Activated naive CD4-positive, alpha-beta T cell treated with anti-CD3 and anti-CD28 coated beads, Interleukin-2, amount 10 ng/mL, durations not matched to agents 5 hours and 36 hours (primary cell): ENCODE measurements around the gene NDUFS3. TPM values are rescaled to one million over a fixed set of nuclear protein-coding genes. Genes with fewer than 3 reads are reported as not detected.

Experiments
- total RNA-seq, 2 experiments: library from RNA; stranded (reverse); gene quantifications; one replicate each; pipeline ENCODE4 v1.2.3, GENCODE V29; 2021

NDUFS3 gene
- total RNA-seq, result 10 to 100 TPM; 88.9 to 97.3 TPM

DNA sequence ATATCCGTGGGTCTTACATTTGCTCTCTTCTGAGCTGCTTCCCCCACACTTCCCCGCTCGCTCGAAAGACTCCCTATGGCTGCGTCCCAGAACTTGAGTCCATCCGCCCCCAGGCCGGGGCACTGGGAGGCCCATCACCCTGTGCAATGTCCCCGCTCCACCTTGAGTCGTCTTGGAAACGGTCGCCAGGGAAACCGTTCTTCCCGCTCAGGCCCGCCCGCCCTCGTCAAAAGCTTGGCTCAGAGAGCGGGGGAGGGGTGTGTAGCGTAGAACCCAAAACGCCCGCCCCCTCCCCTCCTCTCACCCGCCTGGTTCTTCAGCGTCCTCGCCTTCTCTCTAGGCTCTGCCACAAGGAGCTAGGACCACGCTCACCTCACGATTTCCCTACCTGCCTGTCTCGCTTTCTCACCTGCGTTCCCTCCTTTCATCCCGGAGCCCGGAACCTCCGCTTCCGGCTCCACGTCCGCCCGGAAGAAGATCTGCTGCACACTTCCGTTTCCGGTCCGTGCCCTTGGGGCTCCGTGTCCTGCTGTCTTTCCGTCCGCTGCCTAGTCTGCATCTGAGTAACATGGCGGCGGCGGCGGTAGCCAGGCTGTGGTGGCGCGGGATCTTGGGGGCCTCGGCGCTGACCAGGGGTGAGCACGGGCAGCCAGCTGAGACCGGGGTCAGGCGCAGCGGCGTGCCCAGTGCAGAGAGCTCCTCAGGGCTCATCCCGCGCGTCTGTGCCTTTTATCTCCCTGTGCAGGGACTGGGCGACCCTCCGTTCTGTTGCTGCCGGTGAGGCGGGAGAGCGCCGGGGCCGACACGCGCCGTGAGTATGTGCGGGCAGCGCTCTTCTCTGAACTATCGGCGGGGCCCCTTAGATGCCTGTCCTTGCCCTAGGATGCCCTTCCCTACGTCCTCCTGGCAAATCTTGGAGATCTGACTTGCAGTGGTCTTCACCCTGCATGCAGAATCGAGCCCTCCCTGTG lies at the start of gene NDUFS3, which contains the start of gene KBTBD4:
Gene NDUFS3, plus strand, starts transcription at position 551 of the 971 bp plus-strand sequence. Its CDS starts 18 bp downstream, at position 569.
Gene KBTBD4, minus strand, starts transcription at position 447 of the 971 bp plus-strand sequence. Its CDS starts 19 bp downstream, at position 428.

DNA sequence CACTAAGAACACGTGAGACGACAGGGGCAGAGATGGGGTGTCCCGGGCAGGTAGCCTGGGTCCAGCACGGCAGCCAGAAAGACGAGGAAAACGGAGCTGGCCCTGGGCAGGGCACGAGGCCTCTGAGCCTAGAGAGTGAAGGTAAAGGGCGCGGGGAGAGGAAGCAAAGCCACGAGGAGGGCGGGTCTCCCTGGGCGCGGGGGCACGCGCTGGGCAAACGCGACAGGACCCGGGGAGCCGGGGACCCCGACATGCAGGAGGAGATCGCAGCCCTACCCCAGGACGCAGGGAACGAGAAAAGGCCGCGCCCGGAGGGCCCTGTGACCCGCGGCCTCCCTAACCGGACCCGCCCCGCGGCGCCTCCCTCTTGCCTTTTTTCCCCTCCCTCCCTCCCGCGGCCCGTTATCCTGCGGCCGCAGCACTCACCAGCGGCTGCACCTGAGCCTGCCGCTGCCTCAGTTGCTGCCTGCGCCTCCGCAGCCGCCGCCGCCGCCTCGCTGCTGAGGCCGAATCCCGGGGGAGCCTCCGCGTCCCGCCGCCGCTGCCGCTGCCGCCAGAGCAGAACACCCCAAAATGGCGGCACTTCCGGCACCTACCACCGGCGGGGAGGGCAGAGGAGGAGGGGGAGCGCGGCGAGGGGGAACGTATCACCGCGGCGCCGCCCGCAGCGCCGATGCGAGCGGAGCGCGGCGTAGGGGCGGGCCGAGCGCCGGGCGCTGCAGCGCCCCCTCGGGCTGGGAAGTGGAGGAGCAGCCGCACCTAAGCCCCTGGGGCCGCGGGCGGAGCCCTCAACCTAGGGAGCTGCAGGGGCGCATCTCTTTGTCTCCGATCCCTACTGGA lies 26.1 kb upstream of the NDUFS3 start, which contains the start of gene CELF1:
Gene CELF1, minus strand, starts transcription at position 567 of the 840 bp plus-strand sequence. CDS start 53,609 bp downstream, outside the sequence.

DNA sequence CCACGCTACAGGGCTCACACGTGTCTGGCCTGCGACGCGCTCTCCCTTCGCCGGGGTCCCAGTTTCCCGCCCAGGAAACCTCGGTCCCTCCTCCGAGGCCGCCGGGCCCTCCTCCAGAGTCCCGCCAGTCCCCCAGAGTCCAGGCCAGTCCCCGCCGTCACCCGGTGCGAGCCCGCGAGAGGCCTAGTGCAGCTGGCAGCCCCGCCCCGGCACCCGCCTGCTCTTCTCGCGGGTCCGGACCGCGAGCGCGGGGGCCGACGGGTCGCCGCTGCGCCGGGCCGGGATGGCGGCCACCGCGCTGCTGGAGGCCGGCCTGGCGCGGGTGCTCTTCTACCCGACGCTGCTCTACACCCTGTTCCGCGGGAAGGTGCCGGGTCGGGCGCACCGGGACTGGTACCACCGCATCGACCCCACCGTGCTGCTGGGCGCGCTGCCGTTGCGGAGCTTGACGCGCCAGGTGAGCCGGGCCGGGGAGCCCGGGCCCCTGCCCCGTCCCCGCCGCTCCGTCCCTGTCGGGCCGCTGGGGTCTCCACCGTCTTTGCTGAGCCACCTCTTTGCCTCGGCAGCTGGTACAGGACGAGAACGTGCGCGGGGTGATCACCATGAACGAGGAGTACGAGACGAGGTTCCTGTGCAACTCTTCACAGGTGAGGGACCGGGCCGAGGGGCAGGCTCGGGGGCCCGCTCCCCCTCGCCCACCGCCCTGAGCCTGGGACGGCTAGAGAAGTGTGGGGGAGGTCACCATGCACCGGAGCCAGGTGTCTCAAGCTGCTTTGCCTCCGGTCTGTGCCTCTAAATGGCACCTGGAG lies 13.3 kb upstream of the NDUFS3 start, which contains the start of gene PTPMT1:
Gene PTPMT1, plus strand, starts transcription at position 260 of the 809 bp plus-strand sequence. Its CDS starts 24 bp downstream, at position 284.

DNA sequence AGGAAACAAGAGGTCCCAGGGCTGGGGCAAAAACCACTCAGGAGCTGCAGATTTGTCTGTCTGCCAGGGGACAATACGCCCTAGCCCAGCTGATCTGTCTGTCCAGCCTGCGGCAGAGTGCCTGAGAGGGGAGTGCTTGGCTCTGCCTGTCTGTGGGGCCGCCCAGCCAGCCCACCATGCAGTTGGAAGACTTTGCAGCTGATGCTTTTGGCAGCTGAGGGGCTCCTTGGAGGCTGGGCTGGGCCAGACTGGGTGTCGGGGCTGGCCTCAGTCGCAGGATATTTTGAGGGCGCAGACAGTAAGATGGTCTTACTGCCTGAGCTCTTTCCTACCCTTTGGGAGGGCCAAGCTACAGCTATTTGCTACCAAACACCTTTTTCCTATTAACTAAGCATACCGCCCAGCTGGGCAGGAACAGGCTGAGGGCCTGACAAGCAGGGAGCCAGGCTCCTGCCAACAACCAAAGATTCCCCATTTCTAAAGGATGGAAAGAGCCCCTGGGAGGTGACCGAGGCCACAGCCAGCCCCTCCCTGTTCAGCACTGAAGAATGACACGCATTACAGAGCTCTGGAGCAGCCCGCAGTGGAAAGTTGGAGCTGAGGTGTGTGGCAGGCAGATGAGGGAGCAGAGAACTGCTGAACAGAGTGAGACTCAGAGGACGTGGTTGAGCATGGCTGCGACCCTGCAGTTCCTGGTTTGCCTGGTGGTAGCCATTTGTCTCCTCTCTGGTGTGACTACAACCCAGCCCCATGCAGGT lies 7.4 kb downstream of the NDUFS3 start, which contains the start of gene FAM180B:
Gene FAM180B, plus strand, starts transcription at position 581 of the 758 bp plus-strand sequence. Its CDS starts 91 bp downstream, at position 672.

DNA sequence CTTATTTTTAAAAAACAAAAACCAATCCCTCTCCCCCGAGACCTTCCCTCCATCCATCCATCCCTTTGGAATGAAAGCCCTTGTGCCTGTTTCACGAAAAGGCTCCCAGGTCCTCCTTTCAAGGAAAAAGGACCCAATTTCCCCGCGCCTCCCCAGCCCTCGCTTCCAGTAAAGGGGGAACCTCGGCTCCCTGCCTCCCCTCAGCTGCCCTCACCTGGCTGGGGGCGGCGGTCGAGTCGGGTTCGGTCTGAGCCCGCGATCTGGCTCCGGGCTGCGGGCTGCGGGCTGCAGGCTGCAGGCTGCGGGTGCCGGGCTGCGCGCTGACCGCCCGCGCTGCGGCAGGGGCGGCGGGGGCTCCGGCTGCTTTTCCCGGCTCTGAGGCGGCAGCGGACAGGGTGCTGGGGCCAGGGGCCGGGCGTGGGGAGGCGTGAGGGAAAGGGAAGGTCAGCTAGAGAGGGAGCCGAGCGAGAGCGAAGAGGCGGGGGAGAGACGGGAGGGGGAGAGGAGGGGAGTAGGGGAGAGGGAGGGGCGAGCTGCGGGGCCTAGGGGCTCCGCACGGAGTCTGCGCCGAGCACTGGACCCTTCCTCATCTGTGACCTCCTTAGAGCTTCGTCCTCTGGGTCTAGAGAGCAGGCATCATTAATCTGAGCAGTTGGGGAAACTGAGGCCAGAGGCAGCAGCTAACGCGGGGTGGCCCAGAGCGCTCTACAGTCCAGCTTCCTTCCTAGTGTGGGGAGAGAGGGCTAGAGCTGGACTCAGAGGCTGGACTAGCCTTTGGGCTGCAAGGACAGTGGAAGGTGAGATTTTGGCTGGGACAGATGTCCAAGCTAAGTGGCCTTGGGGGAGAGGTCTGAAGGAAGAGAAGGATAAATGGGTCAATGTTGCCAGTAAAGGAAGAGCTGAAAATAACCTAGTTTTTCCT lies 15.3 kb downstream of the NDUFS3 start, which contains the start of gene C1QTNF4:
Gene C1QTNF4, minus strand, starts transcription at position 478 of the 922 bp plus-strand sequence. CDS start 3,601 bp downstream, outside the sequence.

Other genes starting within 250 kb of the NDUFS3 start
- not detected for gene MYBPC3, start 226.4 kb upstream of the NDUFS3 start, total RNA-seq
- gene SPI1, start 200.5 kb upstream of the NDUFS3 start, total RNA-seq, result not detected
- 10 to 100 TPM; 24.7 to 28.9 TPM for gene SLC39A13, start 170.5 kb upstream of the NDUFS3 start, total RNA-seq
- 100 to 1,000 TPM; 105 to 106 TPM for gene PSMC3, start 152.6 kb upstream of the NDUFS3 start, total RNA-seq
- under 1 TPM; 0.53 to 0.73 TPM for gene RAPSN, start 129.9 kb upstream of the NDUFS3 start, total RNA-seq
- gene CELF1, start 25.9 kb upstream of the NDUFS3 start, total RNA-seq, result 100 to 1,000 TPM in 1 of 2 experiments, 10 to 100 TPM in 1; 97.3 to 101 TPM
- 10 to 100 TPM; 30.4 to 33.8 TPM for gene PTPMT1, start 13.5 kb upstream of the NDUFS3 start, total RNA-seq
- gene KBTBD4, start 104 bp upstream of the NDUFS3 start, total RNA-seq, result 10 to 100 TPM; 16.8 to 18.0 TPM
- gene FAM180B, start 7.6 kb downstream of the NDUFS3 start, total RNA-seq, result under 1 TPM in 1 of 2 experiments, not detected in 1; 0.15 TPM
- under 1 TPM; 0.33 to 0.39 TPM for gene C1QTNF4, start 15.3 kb downstream of the NDUFS3 start, total RNA-seq
- 10 to 100 TPM; 67.9 to 75.9 TPM for gene MTCH2, start 63.5 kb downstream of the NDUFS3 start, total RNA-seq
- 1 to 10 TPM; 5.5 to 6.5 TPM for gene AGBL2, start 136.3 kb downstream of the NDUFS3 start, total RNA-seq
- 100 to 1,000 TPM; 141 to 151 TPM for gene FNBP4, start 188.3 kb downstream of the NDUFS3 start, total RNA-seq